ENCODE measurements around the gene ITK.

ITK gene

DNA sequence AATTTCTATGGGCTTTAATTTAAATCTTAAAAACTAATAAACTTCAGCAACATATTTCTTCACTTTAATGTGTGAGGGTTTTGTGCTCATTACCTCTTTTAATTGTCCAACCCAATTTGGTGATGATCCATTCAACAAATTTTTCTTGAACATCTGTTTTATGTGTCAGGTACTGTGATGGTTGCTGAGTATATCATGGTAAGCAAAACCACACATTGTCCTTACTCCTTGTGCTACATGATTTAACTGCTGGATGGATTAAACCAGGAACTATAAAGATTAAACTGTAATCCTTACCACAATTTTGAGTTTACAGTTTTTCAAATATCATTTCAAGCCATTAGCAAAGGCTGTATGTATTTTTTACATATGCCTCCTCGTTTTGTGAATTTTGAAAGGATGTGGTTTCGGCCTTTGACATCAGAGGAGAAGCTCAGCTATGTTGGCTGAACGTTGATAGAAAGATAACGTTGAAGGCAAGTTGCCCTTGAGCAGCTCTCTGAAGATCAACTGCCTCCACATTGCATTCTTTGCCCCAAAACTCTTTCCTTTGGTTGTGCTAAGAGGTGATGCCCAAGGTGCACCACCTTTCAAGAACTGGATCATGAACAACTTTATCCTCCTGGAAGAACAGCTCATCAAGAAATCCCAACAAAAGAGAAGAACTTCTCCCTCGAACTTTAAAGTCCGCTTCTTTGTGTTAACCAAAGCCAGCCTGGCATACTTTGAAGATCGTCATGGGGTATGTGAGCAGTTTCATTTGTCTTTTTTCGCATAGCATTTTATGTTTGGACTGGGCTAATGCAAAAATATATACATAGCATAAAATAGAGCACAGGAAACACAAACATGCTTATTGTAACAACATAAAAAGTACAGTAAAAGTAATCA, at the start of gene ITK:
Gene ITK, plus strand, starts transcription at position 467 of the 891 bp plus-strand sequence. Its CDS starts 138 bp downstream, at position 605.
- TF ChIP-seq, protein P1, sequence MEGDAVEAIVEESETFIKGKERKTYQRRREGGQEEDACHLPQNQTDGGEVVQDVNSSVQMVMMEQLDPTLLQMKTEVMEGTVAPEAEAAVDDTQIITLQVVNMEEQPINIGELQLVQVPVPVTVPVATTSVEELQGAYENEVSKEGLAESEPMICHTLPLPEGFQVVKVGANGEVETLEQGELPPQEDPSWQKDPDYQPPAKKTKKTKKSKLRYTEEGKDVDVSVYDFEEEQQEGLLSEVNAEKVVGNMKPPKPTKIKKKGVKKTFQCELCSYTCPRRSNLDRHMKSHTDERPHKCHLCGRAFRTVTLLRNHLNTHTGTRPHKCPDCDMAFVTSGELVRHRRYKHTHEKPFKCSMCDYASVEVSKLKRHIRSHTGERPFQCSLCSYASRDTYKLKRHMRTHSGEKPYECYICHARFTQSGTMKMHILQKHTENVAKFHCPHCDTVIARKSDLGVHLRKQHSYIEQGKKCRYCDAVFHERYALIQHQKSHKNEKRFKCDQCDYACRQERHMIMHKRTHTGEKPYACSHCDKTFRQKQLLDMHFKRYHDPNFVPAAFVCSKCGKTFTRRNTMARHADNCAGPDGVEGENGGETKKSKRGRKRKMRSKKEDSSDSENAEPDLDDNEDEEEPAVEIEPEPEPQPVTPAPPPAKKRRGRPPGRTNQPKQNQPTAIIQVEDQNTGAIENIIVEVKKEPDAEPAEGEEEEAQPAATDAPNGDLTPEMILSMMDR (IDR thresholded peaks at IDR 0.05; ENCODE audit: control extremely low read depth, extremely low read depth, low read depth, missing control alignments), result no peak
- POLR2A ChIA-PET, result no interaction called here
- CTCF ChIA-PET, result interaction anchor here (1.0 kb wide), 1 partner anchor 23 kb away, joined by 3 read pairs; no protein-coding TSS in a partner anchor
- no peak for DNase-seq (ENCODE audit: extremely low spot score)

DNA sequence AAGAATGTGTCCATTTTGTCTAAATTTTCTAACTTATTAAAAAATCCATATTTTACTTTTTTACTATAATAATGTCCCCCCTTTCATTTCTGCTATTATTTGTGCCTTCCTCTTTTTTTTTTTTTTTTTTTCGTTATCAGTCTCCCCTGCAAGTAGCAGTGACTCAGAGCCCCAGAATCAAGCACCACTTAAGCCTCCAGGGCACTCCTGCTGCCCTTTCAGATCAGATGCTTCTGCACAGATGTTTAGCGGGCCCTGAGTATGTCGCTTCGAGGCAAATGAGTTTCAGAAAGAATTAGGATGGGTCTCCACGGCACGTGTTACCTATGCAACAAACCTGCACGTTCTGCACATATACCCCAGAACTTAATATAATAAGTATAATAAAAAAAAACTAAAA, 49.7 kb upstream of the ITK start:
- ChIA-PET POLR2A (interaction anchor here (0.6 kb wide), 1 partner anchor 52 kb away, joined by 3 read pairs; no protein-coding TSS in a partner anchor), CTCF (interaction anchor here (1.1 to 2.5 kb wide), 8 partner anchors 8 to 296 kb away, joined by 3 to 31 read pairs (median 12); partner anchors contain the start of gene MED7)
- TF ChIP-seq, protein P1 (IDR thresholded peaks at IDR 0.05; ENCODE audit: control extremely low read depth, extremely low read depth, low read depth, missing control alignments), result no peak
- DNase-seq (ENCODE audit: extremely low spot score), result no peak

DNA sequence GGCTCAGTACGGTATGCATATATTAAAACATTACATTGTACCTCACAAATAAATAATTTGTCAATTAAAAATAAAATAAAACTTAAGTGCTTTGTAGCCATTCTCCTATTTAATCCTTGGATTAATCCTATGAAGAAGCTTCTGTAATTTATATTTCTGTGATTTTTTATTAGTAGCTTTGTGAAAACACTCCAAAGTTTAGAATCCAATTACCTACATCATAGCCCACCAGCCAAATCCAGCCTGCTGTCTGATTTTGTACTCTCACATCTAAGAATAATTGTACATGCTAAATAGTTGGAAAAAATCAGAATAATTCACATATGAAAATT, 48.4 kb upstream of the ITK start:
- CTCF ChIA-PET, result interaction anchor here (0.7 to 2.5 kb wide), 39 partner anchors 9 to 1992 kb away, joined by 3 to 31 read pairs (median 4); partner anchors contain the start of genes HAVCR2 and MED7
- POLR2A ChIA-PET, result interaction anchor here (1.2 kb wide), 1 partner anchor 11 kb away, joined by 6 read pairs; the partner anchor contains the start of gene MED7
- TF ChIP-seq, protein P1 (IDR thresholded peaks at IDR 0.05; ENCODE audit: control extremely low read depth, extremely low read depth, low read depth, missing control alignments), result no peak
- no peak for DNase-seq (ENCODE audit: extremely low spot score)

DNA sequence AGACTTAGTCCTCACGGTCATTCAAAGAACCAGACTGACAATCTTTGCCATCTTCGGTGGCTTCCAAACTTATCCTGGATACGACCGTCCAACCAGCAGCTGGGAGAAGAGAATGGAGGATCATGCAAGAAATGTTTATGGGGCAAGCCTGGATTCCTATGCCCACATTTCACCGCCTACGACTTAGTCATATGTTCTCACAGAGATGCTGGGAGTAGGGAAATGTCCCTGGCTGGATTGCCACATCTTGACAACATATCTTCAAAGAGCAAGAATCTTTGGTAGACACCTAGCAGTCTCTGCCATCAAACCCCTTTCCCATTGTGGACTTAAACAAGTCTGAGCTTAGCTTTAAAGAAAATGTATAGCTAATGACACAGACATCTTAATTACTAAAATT, 42.9 kb upstream of the ITK start:
- CTCF ChIA-PET, result interaction anchor here (1.0 to 1.9 kb wide), 4 partner anchors 12 to 223 kb away, joined by 3 to 5 read pairs (median 3); no protein-coding TSS in a partner anchor
- TF ChIP-seq, protein P1 (IDR thresholded peaks at IDR 0.05; ENCODE audit: control extremely low read depth, extremely low read depth, low read depth, missing control alignments), result no peak
- POLR2A ChIA-PET, result no interaction called here
- no peak for DNase-seq (ENCODE audit: extremely low spot score)

DNA sequence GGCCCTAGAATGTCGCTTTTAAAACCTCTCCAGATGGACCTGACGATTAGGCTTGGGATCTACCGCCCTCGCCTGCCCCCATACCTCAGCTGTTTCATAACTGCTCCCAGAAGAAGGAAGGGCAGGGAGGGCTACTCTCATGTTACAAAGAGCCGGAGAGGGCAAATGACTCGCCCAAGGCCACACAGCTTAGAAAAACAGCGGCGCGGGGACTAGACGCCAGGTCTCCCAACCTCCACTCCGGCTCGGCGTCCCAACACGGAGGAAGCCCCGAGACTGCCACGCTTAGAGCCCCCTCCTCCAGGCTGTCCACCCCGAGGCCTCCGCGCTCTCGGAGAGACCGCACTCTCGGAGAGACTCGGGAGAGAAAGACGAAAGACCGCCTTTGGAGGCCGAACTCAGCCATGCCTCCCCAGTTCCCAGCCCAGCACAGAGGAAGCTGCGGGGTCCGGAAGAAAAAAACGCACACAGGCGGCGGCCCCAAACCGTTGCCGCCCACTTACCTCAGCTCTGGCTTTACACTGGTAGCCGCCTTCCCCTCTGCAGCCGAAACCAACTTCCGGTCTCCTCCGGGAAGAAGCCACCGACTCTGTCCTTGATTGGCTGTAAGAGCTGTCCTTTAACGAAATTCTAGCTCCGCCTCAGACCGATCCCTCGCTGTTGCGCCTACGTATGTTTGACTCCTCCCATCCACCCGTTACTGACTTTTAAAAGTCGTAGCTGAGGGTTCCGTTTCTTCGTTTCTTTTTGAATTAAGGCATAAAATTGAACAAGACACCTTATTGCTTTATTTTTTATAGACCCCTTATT, 38.1 kb upstream of the ITK start, which contains the start of gene MED7:
Gene MED7, minus strand, starts transcription at position 549 of the 810 bp plus-strand sequence. CDS start 3,434 bp downstream, outside the sequence.
- CTCF ChIA-PET, result interaction anchor here (0.7 to 3.8 kb wide), 10 partner anchors 10 to 249 kb away, joined by 3 to 31 read pairs (median 4); partner anchors contain the start of gene GARIN3
- peak; percentile 97 for DNase-seq (ENCODE audit: extremely low spot score)
- TF ChIP-seq, protein P1 (IDR thresholded peaks at IDR 0.05; ENCODE audit: control extremely low read depth, extremely low read depth, low read depth, missing control alignments), result no peak
- POLR2A ChIA-PET, result interaction anchor here (0.5 to 1.8 kb wide), 6 partner anchors 10 to 715 kb away, joined by 3 to 8 read pairs (median 5); no protein-coding TSS in a partner anchor
